Kidney epithelial cell (primary cell): ENCODE data around the gene RELA. TPM values are rescaled to one million over a fixed set of nuclear protein-coding genes. Genes with fewer than 3 reads are reported as not detected.
A peak's percentile ranks its signal among the peaks of the same experiment; 100 is the strongest.
"Not testable (repeated sequence)": the region's sequence is repeated elsewhere in the genome, so short reads cannot be mapped to it uniquely, and the experiment has no call there.

Experiments
- DNase-seq: peaks from one replicate; pipeline ENCODE4 v3.0.0-alpha.2; 2010; ENCODE audit warnings: low read depth
- H3K27me3 ChIP-seq: 2 replicates; pipeline ENCODE4 v1.6.0; 2011; ENCODE audit warnings: low read length; ENCODE audit not compliant: control insufficient read depth, insufficient read depth
- H3K36me3 ChIP-seq: 2 replicates; pipeline ENCODE4 v1.5.1; 2011; ENCODE audit warnings: low read length; ENCODE audit not compliant: control insufficient read depth, insufficient read depth
- H3K4me3 ChIP-seq: 2 replicates; pipeline ENCODE4 v1.5.1; 2011; ENCODE audit warnings: low read depth, mild to moderate bottlenecking, control low read depth, low read length
- CTCF ChIP-seq: IDR thresholded peaks from 2 replicates; pipeline ENCODE4 v1.5.1; 2011; ENCODE audit warnings: mild to moderate bottlenecking, moderate library complexity, low read length, control low read depth, inconsistent platforms; ENCODE audit not compliant: insufficient read depth, poor library complexity, severe bottlenecking
- total RNA-seq: library from RNA; depleted of rRNA; stranded (reverse); fragments of >200 nt; gene quantifications from 2 replicates; pipeline ENCODE4 v1.2.3, GENCODE V29; 2015

Gene RELA
- total RNA-seq, 1 donor from 2014 or later, result 64.3 TPM

- no peak for TF ChIP-seq CTCF
- Histone ChIP-seq H3K27me3 (no peaks in the 10 kb centered on the region), H3K4me3 (peak overlapping the region; percentile 92), H3K36me3 (peaks cover 5% of the 10 kb centered on the region)
- no peak for DNase-seq
Observed at GRCh38 chr11:65661599-65662246, 993 bp downstream of the RELA start.

- H3K27me3 ChIP-seq, H3K4me3 ChIP-seq, DNase-seq, H3K36me3 ChIP-seq: not testable (repeated sequence)
Observed at GRCh38 chr11:65660908-65661307, 1.8 kb downstream of the RELA start.

GRCh38 chr11:65660038-65660437, 2.7 kb downstream of the RELA start:
- H3K4me3 ChIP-seq, result no peak overlapping the region
- H3K36me3 ChIP-seq, result peaks cover 9% of the 10 kb centered on the region
- no peaks in the 10 kb centered on the region for H3K27me3 ChIP-seq
- TF ChIP-seq CTCF, result no peak
- DNase-seq, result no peak

- DNase-seq, result no peak
- H3K4me3 ChIP-seq, result no peak overlapping the region
- no peaks in the 10 kb centered on the region for H3K27me3 ChIP-seq
- no peak for TF ChIP-seq CTCF
- peaks cover 9% of the 10 kb centered on the region for H3K36me3 ChIP-seq
Observed at GRCh38 chr11:65658174-65659021, 4.3 kb downstream of the RELA start.

- no peaks in the 10 kb centered on the region for H3K27me3 ChIP-seq
- DNase-seq, result no peak
- H3K36me3 ChIP-seq, result peaks cover 9% of the 10 kb centered on the region
- H3K4me3 ChIP-seq, result no peak overlapping the region
- TF ChIP-seq CTCF, result no peak
Observed at GRCh38 chr11:65657426-65657825, 5.3 kb downstream of the RELA start.

GRCh38 chr11:65655570-65656332, 7.0 kb downstream of the RELA start:
- Histone ChIP-seq H3K4me3 (no peak overlapping the region), H3K36me3 (peaks cover 9% of the 10 kb centered on the region), H3K27me3 (no peaks in the 10 kb centered on the region)
- no peak for TF ChIP-seq CTCF
- no peak for DNase-seq
